H9 (cell line): ENCODE results near the gene PNLDC1. TPM values are rescaled to one million over a fixed set of nuclear protein-coding genes. Genes with fewer than 3 reads are reported as not detected.
A peak's percentile ranks its signal among the peaks of the same experiment; 100 is the strongest.

Experiments
- DNase-seq: peaks from one replicate; pipeline ENCODE4 v3.0.0-alpha.2; 2017
- H2AFZ ChIP-seq: one replicate; pipeline ENCODE4 v1.6.1; 2013; ENCODE audit warnings: mild to moderate bottlenecking, low read length, control low read depth, moderate library complexity
- H2AK5ac ChIP-seq: 2 replicates; pipeline ENCODE4 v1.6.1; 2013; ENCODE audit warnings: low read length, control low read depth, mixed read lengths; ENCODE audit not compliant: insufficient read length
- H2BK120ac ChIP-seq: one replicate; pipeline ENCODE4 v1.6.1; 2013; ENCODE audit warnings: low read depth, mild to moderate bottlenecking, low read length, control low read depth, inconsistent platforms; ENCODE audit not compliant: poor library complexity, severe bottlenecking
- H2BK12ac ChIP-seq: 2 replicates; pipeline ENCODE4 v1.6.1; 2013; ENCODE audit warnings: low read length, control low read depth, mixed read lengths, low read depth; ENCODE audit not compliant: insufficient read length
- H2BK15ac ChIP-seq: 2 replicates; pipeline ENCODE4 v1.6.1; 2013; ENCODE audit warnings: low read depth, low read length, control low read depth
- H2BK20ac ChIP-seq: one replicate; pipeline ENCODE4 v1.6.1; 2013; ENCODE audit warnings: low read depth, mild to moderate bottlenecking, low read length, control low read depth, inconsistent platforms; ENCODE audit not compliant: poor library complexity, severe bottlenecking
- H2BK5ac ChIP-seq: 2 replicates; pipeline ENCODE4 v1.6.1; 2013; ENCODE audit warnings: low read length, control low read depth, mixed read lengths; ENCODE audit not compliant: insufficient read length
- H3K14ac ChIP-seq: 2 replicates; pipeline ENCODE4 v1.6.1; 2013; ENCODE audit warnings: low read length, control low read depth; ENCODE audit not compliant: insufficient read depth
- H3K18ac ChIP-seq: 2 replicates; pipeline ENCODE4 v1.6.1; 2013; ENCODE audit warnings: low read depth, mild to moderate bottlenecking, mixed read lengths, low read length, control low read depth; ENCODE audit not compliant: insufficient read length
- H3K23ac ChIP-seq: 2 replicates; pipeline ENCODE4 v1.6.1; 2013; ENCODE audit warnings: low read length, control low read depth, mixed read lengths, low read depth; ENCODE audit not compliant: insufficient read length
- H3K23me2 ChIP-seq: 2 replicates; pipeline ENCODE4 v1.6.1; 2013; ENCODE audit warnings: low read depth, mild to moderate bottlenecking, mixed read lengths, low read length, control low read depth; ENCODE audit not compliant: insufficient read length, poor library complexity, severe bottlenecking
- H3K27ac ChIP-seq: 2 replicates; pipeline ENCODE4 v1.5.1; 2013; ENCODE audit warnings: low read length, control low read depth, mixed read lengths, low read depth; ENCODE audit not compliant: insufficient read length
- H3K27me3 ChIP-seq: 2 replicates; pipeline ENCODE4 v1.6.1; 2013; ENCODE audit warnings: low read length, control low read depth, inconsistent platforms; ENCODE audit not compliant: insufficient read depth
- H3K4ac ChIP-seq: 2 replicates; pipeline ENCODE4 v1.6.1; 2013; ENCODE audit warnings: low read depth, mild to moderate bottlenecking, control low read depth, inconsistent platforms, low read length, moderate library complexity
- H3K4me1 ChIP-seq: 2 replicates; pipeline ENCODE4 v1.6.1; 2013; ENCODE audit warnings: low read length, control low read depth, inconsistent platforms; ENCODE audit not compliant: insufficient read depth
- H3K4me2 ChIP-seq: 2 replicates; pipeline ENCODE4 v1.6.1; 2013; ENCODE audit warnings: low read length, control low read depth, mixed read lengths; ENCODE audit not compliant: insufficient read length, insufficient read depth
- H3K56ac ChIP-seq: 2 replicates; pipeline ENCODE4 v1.6.1; 2013; ENCODE audit warnings: low read depth, mild to moderate bottlenecking, mixed read lengths, low read length, control low read depth; ENCODE audit not compliant: insufficient read length
- H3K79me1 ChIP-seq: 2 replicates; pipeline ENCODE4 v1.6.1; 2013; ENCODE audit warnings: low read depth, mild to moderate bottlenecking, moderate library complexity, low read length, control low read depth, inconsistent platforms; ENCODE audit not compliant: insufficient read depth, poor library complexity, severe bottlenecking
- H3K79me2 ChIP-seq: 2 replicates; pipeline ENCODE4 v1.6.1; 2013; ENCODE audit warnings: low read length, control low read depth, inconsistent platforms; ENCODE audit not compliant: insufficient read depth
- H3K9ac ChIP-seq: 2 replicates; pipeline ENCODE4 v1.6.1; 2013; ENCODE audit warnings: low read length, control low read depth, mixed read lengths; ENCODE audit not compliant: insufficient read length; ENCODE audit errors: extremely low read depth
- H3K9me3 ChIP-seq: one replicate; pipeline ENCODE4 v1.6.1; 2013; ENCODE audit warnings: low read depth, low read length, inconsistent platforms; ENCODE audit not compliant: control insufficient read depth
- H3T11ph ChIP-seq: one replicate; pipeline ENCODE4 v1.6.1; 2013; ENCODE audit warnings: mild to moderate bottlenecking, low read length, control low read depth, inconsistent platforms
- H4K20me1 ChIP-seq: one replicate; pipeline ENCODE4 v1.6.1; 2013; ENCODE audit not compliant: control insufficient read depth, insufficient read length, insufficient read depth
- H4K5ac ChIP-seq: 2 replicates; pipeline ENCODE4 v1.6.1; 2013; ENCODE audit warnings: low read depth, mild to moderate bottlenecking, mixed read lengths, low read length, control low read depth; ENCODE audit not compliant: insufficient read length
- H4K8ac ChIP-seq: replicated peaks from 2 replicates; pipeline ENCODE4 v1.6.1; 2013; ENCODE audit warnings: low read length, control low read depth, mixed read lengths, low read depth; ENCODE audit not compliant: insufficient read length
- H4K91ac ChIP-seq: 2 replicates; pipeline ENCODE4 v1.6.1; 2013; ENCODE audit warnings: low read depth, mild to moderate bottlenecking, moderate library complexity, mixed read lengths, low read length, control low read depth; ENCODE audit not compliant: insufficient read length
- H3K27ac Mint-ChIP-seq, 3 experiments: 2 replicates in 2 of 3; 3 replicates in 1 of 3; pipeline ENCODE4 v1.8.0; 2020 to 2021; ENCODE audit warnings: mixed read lengths in 3 of 3, mild to moderate bottlenecking in 1 of 3, moderate library complexity in 1 of 3
- H3K27me3 Mint-ChIP-seq: 2 replicates; pipeline ENCODE4 v1.8.0; 2021; ENCODE audit warnings: low read depth, mild to moderate bottlenecking, moderate library complexity, mixed read lengths
- H3K36me3 Mint-ChIP-seq, 3 experiments: 2 replicates in 2 of 3; 3 replicates in 1 of 3; pipeline ENCODE4 v1.8.0; 2020 to 2021; ENCODE audit warnings: low read depth in 3 of 3, mixed read lengths in 3 of 3; ENCODE audit not compliant: insufficient read depth in 1 of 3
- H3K4me1 Mint-ChIP-seq, 2 experiments: 2 replicates each; pipeline ENCODE4 v1.8.0; 2020; ENCODE audit warnings: mixed read lengths in 2 of 2
- H3K4me3 Mint-ChIP-seq, 2 experiments: 2 replicates in 1 of 2; 3 replicates in 1 of 2; pipeline ENCODE4 v1.8.0; 2020 to 2021; ENCODE audit warnings: mild to moderate bottlenecking in 2 of 2, mixed read lengths in 2 of 2, moderate library complexity in 1 of 2
- H3K9me3 Mint-ChIP-seq, 2 experiments: 2 replicates in 1 of 2; 3 replicates in 1 of 2; pipeline ENCODE4 v1.8.0; 2020; ENCODE audit warnings: mild to moderate bottlenecking in 2 of 2, mixed read lengths in 2 of 2, moderate library complexity in 1 of 2
- WGBS: extraction: QIAGEN DNeasy Blood & Tissue Kit; methylation state at CpG from one replicate; pipeline ENCODE4 v1.1.7; 2013; ENCODE audit warnings: missing lambda C conversion rate, low lambda C conversion rate, mixed read lengths; ENCODE audit not compliant: insufficient read length; ENCODE audit errors: extremely low coverage; 5-methylcytosine and 5-hydroxymethylcytosine counted together
- total RNA-seq: library from RNA; stranded (reverse); gene quantifications from 2 replicates; pipeline ENCODE4 v1.2.1, GENCODE V29; 2021
- TF ChIP-seq, protein P1 (sequence below): fragments of 200-600 bp; sonication (generic); conservative IDR thresholded peaks from 3 replicates; pipeline ENCODE4 v1.8.0; 2021; ENCODE audit warnings: antibody characterized with exemption, mild to moderate bottlenecking

PNLDC1 gene
- total RNA-seq, 1 experiment from 2014 or later, result not detected

DNA sequence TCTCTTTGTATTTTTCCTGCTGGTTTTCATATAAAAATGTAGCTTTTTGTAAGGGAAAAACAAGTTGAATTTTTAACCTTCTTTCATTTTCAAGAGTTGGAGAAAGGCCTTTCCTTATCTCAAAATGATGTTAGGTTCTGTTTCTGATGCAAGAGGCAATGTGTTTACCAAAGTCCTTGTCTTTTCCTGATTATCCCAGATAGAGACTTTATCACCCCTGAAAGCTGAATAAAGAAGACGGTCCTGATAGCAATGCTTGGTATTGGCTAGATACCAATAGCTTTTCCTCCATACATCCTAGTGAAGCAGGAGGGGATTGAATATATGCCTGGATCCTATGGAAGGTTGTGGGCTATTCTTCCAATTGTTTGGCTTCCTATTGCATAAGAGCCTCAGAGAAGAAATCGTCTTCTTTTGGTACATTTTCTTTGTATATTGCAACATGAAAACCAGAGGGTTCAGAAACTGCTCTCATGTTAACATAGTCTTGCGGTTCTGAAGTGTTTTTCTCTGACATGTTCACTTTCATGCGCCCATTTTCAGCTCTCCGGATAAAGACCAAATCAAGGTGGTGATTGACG is 5.5 kb downstream of the PNLDC1 start:
- WGBS, result no CpG with 5 or more reads among the region's 6 CpGs

More for the DNA sequence above, 5.5 kb downstream of the PNLDC1 start:
- no peak overlapping the region for H2AFZ ChIP-seq
- no peak overlapping the region for H2AK5ac ChIP-seq
- Mint-ChIP-seq H3K4me3 (no peak overlapping the region), H3K4me1 (peaks cover 9 to 17% of the 10 kb centered on the region in 2 experiments), H3K9me3 (no peaks in the 10 kb centered on the region), H3K27ac (0 out of 7 replicates have a peak overlapping the region, but pooled peaks of 1 of the 3 experiments have one; percentile 39), H3K36me3 (no peaks in the 10 kb centered on the region), H3K27me3 (no peaks in the 10 kb centered on the region)
- no peak overlapping the region for H3K56ac ChIP-seq
- H2BK20ac ChIP-seq, result no peak overlapping the region
- H3K4me1 ChIP-seq, result no peaks in the 10 kb centered on the region; the same call in 1 of the 2 replicates
- DNase-seq, result no peak
- H3K4me2 ChIP-seq, result no peak overlapping the region
- no peaks in the 10 kb centered on the region for H3K79me2 ChIP-seq
- H3K9me3 ChIP-seq, result no peaks in the 10 kb centered on the region
- TF ChIP-seq, protein P1, sequence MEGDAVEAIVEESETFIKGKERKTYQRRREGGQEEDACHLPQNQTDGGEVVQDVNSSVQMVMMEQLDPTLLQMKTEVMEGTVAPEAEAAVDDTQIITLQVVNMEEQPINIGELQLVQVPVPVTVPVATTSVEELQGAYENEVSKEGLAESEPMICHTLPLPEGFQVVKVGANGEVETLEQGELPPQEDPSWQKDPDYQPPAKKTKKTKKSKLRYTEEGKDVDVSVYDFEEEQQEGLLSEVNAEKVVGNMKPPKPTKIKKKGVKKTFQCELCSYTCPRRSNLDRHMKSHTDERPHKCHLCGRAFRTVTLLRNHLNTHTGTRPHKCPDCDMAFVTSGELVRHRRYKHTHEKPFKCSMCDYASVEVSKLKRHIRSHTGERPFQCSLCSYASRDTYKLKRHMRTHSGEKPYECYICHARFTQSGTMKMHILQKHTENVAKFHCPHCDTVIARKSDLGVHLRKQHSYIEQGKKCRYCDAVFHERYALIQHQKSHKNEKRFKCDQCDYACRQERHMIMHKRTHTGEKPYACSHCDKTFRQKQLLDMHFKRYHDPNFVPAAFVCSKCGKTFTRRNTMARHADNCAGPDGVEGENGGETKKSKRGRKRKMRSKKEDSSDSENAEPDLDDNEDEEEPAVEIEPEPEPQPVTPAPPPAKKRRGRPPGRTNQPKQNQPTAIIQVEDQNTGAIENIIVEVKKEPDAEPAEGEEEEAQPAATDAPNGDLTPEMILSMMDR, result no peak
- no peaks in the 10 kb centered on the region for H3K23me2 ChIP-seq
- no peak overlapping the region for H3K18ac ChIP-seq
- no peak overlapping the region for H4K91ac ChIP-seq
- H3K27ac ChIP-seq, result no peak overlapping the region
- no peak overlapping the region for H3T11ph ChIP-seq
- no peak overlapping the region for H3K4ac ChIP-seq
- H3K9ac ChIP-seq, result no peak overlapping the region
- H4K5ac ChIP-seq, result no peak overlapping the region
- no peak overlapping the region for H2BK5ac ChIP-seq
- no peaks in the 10 kb centered on the region for H4K20me1 ChIP-seq
- H4K8ac ChIP-seq, result no peak overlapping the region
- H3K27me3 ChIP-seq, result no peaks in the 10 kb centered on the region
- H2BK15ac ChIP-seq, result no peak overlapping the region
- no peak overlapping the region for H2BK120ac ChIP-seq
- no peaks in the 10 kb centered on the region for H3K79me1 ChIP-seq
- no peak overlapping the region for H3K23ac ChIP-seq
- no peak overlapping the region for H3K14ac ChIP-seq
- no peak overlapping the region for H2BK12ac ChIP-seq
